Brain microvascular endothelial cell (primary cell): Measurements from ENCODE around the gene SPRED2.

Experiments used
- DNase-seq: peaks from one replicate; pipeline ENCODE4 v3.0.0-alpha.2; 2020
- H3K27ac ChIP-seq: fragments of 250-450 bp; sonication (Bioruptor Pico); 2 replicates; pipeline ENCODE4 v1.5.1; 2020; ENCODE audit warnings: mild to moderate bottlenecking, moderate library complexity
- H3K27me3 ChIP-seq: fragments of 250-450 bp; sonication (Bioruptor Pico); replicated peaks from 2 replicates; pipeline ENCODE4 v1.5.1; 2020; ENCODE audit warnings: mild to moderate bottlenecking
- H3K36me3 ChIP-seq: fragments of 250-450 bp; sonication (Bioruptor Pico); replicated peaks from 2 replicates; pipeline ENCODE4 v1.5.1; 2020; ENCODE audit warnings: mild to moderate bottlenecking
- H3K4me3 ChIP-seq: 2 replicates; pipeline ENCODE4 v1.5.1; 2011; ENCODE audit warnings: low read depth, mild to moderate bottlenecking, control low read depth, low read length, moderate library complexity
- in situ Hi-C: cut with HindIII; loops from 2 replicates; pipeline ENCODE4 v1.10.0; 2017; ENCODE audit warnings: low sequenced_read_pairs, low pct_ligation_motif_present
- TF ChIP-seq, protein P1 (sequence below): IDR thresholded peaks from 2 replicates; pipeline ENCODE4 v1.5.1; 2011; ENCODE audit warnings: low read depth, mild to moderate bottlenecking, moderate library complexity, low read length, control low read depth, inconsistent platforms; ENCODE audit errors: missing control alignments

The SPRED2 gene

DNA sequence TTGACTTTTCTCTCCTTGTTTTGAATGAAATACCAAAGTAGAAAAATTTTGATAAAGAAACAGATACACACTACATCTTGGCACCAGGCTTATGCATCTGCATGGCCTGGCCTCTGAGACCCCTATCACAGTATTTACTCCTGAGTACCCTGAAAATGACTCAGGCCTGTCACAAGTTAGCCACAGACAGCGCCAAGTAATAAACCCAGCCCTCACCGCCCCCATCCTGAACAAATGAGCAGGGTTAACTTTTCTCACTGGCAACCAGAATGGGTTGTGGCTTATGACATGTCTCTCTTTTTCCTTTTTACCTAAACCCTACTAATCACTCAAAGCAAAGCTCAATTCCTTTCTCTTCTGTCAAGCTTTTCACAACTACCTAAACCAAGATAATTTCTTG is 35.3 kb downstream of the SPRED2 start:
- Histone ChIP-seq H3K27me3 (no peaks in the 10 kb centered on the region), H3K36me3 (no peaks in the 10 kb centered on the region)
- no peak for DNase-seq

DNA sequence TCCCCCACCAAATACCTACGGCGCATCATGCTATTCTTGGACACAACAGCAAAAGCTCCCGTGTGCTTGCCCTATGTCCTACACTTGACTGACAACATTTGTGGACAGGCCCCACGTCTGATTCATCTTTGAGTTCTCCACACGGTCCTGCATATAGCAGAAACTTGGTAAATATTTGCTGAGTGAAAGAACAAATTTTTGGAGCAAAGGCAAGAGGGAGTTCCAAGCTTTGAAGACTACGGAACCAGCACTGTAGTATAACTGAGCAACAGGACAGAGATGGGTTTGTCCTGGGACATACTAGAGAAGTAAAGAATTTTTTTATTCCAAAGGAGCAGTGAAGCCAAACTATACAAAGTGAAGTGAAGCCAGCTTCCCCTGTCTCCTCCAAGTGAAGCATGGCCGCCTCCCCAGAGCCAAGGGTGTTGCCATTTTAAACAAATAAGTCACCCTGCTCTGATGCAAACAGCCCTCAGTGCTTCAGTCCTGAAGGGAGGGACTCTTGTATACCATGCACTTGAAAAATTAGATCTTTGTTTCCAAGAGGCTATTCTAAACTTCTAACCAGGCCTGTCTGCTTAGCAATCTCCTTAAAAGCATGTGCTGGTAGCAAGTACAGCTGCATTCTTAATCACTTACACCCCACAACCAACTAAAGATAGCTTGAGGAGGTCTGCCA is 35.9 kb downstream of the SPRED2 start:
- no peaks in the 10 kb centered on the region for H3K36me3 ChIP-seq
- H3K4me3 ChIP-seq: no peak overlapping the region
- TF ChIP-seq, protein P1, sequence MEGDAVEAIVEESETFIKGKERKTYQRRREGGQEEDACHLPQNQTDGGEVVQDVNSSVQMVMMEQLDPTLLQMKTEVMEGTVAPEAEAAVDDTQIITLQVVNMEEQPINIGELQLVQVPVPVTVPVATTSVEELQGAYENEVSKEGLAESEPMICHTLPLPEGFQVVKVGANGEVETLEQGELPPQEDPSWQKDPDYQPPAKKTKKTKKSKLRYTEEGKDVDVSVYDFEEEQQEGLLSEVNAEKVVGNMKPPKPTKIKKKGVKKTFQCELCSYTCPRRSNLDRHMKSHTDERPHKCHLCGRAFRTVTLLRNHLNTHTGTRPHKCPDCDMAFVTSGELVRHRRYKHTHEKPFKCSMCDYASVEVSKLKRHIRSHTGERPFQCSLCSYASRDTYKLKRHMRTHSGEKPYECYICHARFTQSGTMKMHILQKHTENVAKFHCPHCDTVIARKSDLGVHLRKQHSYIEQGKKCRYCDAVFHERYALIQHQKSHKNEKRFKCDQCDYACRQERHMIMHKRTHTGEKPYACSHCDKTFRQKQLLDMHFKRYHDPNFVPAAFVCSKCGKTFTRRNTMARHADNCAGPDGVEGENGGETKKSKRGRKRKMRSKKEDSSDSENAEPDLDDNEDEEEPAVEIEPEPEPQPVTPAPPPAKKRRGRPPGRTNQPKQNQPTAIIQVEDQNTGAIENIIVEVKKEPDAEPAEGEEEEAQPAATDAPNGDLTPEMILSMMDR: no peak
- in situ Hi-C loops: no loop called here
- H3K27me3 ChIP-seq: no peaks in the 10 kb centered on the region
- peak overlapping the region; percentile 21 for H3K27ac ChIP-seq
- no peak for DNase-seq

More for the DNA sequence above, 35.3 kb downstream of the SPRED2 start:
- Histone ChIP-seq H3K27ac (no peak overlapping the region), H3K4me3 (no peak overlapping the region)
- TF ChIP-seq, protein P1: no peak
- in situ Hi-C loops: no loop called here

DNA sequence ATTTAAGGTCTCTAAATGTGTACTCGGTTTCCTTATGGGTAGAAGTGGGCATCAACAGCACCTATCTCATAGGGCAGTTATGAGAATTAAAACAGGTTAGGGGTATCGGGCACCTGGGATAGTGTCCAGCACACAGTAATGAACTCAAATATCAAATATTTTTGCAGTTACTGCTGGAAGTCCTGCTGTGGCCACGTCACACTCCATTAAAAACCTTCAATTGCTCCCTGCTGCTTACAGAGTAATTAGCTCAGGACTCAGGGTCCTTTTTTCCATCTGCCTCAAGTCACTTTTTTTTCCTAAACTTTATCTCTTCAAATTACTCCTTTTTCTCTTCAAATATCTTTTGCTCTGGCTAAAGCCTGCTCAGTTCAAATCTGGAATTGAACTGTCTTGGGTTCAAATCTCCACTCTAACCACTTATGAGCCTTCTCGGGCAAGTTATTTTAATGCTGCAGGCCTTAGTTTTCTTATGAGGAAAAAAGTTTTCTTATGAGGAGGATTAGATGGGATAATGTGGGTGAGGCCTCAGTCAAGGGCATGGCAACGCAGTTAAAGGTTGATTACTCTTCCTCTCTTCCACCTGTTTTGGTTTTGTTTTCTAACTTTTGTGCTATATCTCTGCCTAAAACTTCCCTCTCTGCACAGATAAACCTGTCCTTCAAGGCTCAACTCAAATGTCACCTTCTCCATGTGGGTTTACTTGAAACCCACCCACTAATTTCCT is 36.6 kb downstream of the SPRED2 start:
- TF ChIP-seq, protein P1: no peak
- H3K36me3 ChIP-seq: no peaks in the 10 kb centered on the region
- no peak for DNase-seq
- no peak overlapping the region for H3K27ac ChIP-seq
- in situ Hi-C loops: no loop called here
- no peak overlapping the region for H3K4me3 ChIP-seq
- H3K27me3 ChIP-seq: no peaks in the 10 kb centered on the region

DNA sequence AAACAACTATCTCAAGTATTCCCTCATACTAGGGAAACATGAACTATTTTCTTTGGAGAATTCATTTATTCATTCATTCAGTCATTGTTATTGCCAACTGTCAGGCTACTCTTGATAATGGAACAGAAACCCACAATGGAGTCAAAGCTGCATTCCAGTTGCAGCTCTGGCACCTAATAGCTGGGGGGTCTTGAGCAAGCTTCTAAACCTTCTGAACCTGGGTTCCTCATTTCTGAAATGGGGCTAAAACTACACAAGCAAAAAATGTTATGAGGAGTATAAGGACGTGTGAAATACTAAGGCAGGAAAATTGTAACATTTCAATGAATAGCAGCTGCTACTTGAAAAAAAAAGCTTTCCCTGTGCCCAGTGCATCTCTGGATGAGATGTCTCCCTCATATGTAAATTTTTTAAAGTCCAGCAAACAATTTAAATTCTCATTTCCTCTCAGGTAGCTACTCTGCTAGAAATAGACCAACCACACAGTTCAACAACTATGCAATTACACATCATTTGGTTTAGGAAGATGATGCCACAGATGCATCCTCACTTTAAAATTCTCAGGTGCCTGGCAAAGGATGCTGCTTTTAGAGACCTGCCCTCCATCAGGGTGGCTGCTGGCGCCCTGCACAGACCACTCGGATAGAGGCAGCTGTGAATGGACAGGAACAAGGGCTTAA is 38.5 kb downstream of the SPRED2 start:
- DNase-seq: no peak
- H3K4me3 ChIP-seq: no peak overlapping the region
- H3K36me3 ChIP-seq: no peaks in the 10 kb centered on the region
- H3K27ac ChIP-seq: no peak overlapping the region
- TF ChIP-seq, protein P1: no peak
- in situ Hi-C loops: no loop called here
- no peaks in the 10 kb centered on the region for H3K27me3 ChIP-seq

DNA sequence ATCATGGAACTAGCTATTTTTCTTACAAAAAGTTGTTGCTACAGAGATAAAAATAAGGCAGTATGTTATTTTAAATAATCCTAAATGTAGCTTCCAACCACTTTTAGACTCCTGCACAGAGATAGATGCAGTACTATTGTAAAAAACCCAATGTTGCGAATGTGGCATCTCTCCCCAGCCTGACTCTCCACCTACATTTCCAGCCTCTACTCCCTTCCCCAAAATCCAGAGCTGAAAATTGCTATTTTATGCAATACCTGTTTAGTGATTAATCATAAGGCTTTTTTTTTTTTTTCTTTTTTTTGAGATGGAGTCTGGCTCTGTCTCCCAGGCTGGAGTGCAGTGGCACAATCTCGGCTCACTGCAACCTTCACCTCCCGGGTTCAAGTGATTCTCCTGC is 39.4 kb downstream of the SPRED2 start:
- H3K27ac ChIP-seq: no peak overlapping the region

More for the DNA sequence above, 39.4 kb downstream of the SPRED2 start:
- H3K27me3 ChIP-seq: no peaks in the 10 kb centered on the region
- no peak for DNase-seq
- no peaks in the 10 kb centered on the region for H3K36me3 ChIP-seq
- no peak overlapping the region for H3K4me3 ChIP-seq
- TF ChIP-seq, protein P1: no peak
- in situ Hi-C loops: no loop called here
